ENCODE measurements around the gene MYO3A.

Gene MYO3A

DNA sequence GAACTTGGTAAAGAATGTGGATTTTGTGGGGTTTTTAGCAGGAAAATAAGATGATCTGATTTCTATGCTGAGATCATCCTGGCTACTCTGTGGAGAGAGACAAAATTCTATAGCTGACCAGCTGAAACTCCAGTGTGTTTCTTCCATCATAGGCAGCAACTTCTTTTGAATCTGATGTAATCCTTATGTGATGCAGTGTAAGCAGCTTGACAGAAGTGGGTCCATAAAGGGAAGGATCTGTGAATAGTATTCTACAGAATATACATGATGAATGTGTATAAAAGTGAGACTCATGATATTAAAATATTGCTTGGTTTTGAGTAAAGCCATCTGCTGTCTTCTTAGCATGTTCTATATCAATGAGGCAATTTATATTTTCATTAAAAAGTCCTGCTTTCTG is 4.4 kb downstream of the MYO3A start:
- no peak for DNase-seq (ENCODE audit: low read depth)
- TF ChIP-seq, protein P1, sequence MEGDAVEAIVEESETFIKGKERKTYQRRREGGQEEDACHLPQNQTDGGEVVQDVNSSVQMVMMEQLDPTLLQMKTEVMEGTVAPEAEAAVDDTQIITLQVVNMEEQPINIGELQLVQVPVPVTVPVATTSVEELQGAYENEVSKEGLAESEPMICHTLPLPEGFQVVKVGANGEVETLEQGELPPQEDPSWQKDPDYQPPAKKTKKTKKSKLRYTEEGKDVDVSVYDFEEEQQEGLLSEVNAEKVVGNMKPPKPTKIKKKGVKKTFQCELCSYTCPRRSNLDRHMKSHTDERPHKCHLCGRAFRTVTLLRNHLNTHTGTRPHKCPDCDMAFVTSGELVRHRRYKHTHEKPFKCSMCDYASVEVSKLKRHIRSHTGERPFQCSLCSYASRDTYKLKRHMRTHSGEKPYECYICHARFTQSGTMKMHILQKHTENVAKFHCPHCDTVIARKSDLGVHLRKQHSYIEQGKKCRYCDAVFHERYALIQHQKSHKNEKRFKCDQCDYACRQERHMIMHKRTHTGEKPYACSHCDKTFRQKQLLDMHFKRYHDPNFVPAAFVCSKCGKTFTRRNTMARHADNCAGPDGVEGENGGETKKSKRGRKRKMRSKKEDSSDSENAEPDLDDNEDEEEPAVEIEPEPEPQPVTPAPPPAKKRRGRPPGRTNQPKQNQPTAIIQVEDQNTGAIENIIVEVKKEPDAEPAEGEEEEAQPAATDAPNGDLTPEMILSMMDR (IDR thresholded peaks at IDR 0.05; ENCODE audit: control insufficient read depth, insufficient read depth, low read depth, low read length, missing control alignments) = no peak
- H3K4me3 ChIP-seq (ENCODE audit: control insufficient read depth, low read depth, low read length) = no peak overlapping the region

DNA sequence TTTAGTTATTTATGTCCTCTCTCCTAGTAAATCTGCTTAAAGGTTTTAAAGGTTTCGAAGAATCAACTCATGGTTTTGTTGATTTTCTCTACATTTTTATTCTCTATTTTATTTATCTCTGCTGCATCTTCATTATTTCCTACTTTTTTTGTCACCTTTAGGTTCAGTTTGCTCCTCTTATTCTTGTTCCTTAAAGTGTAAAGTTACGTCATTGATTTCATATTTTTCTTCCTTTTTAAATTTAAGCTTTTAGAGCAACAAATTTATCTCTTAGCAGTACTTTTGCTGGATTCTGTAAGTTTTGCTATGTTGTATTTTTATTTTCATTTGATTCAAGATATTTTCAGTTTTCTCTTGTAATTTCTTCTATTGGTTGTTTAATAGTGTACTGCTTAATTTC is 10.7 kb downstream of the MYO3A start:
- no peak overlapping the region for H3K4me3 ChIP-seq (ENCODE audit: control insufficient read depth, low read depth, low read length)
- no peak for DNase-seq (ENCODE audit: low read depth)
- TF ChIP-seq, protein P1 (IDR thresholded peaks at IDR 0.05; ENCODE audit: control insufficient read depth, insufficient read depth, low read depth, low read length, missing control alignments) = no peak

DNA sequence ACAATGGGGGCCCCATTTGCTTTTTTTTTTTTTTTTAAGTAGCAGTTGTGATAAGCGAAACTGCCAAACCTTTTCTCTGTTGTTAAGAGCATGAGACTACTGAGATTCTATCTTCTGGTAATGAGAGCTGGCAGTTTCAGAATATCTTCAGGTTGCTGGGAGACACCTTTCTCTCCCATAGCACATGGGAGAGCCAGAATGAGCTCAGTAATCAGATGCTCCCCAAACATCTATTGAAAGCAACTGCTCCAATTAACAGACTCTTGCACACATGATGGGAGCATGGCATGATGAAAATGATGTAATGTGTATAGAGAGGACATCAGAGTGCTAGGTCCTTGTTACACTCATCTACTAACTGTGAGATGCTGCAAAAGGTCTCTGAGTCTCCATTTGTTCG is 18.8 kb downstream of the MYO3A start:
- no peak overlapping the region for H3K4me3 ChIP-seq (ENCODE audit: control insufficient read depth, low read depth, low read length)
- DNase-seq (ENCODE audit: low read depth) = no peak
- TF ChIP-seq, protein P1 (IDR thresholded peaks at IDR 0.05; ENCODE audit: control insufficient read depth, insufficient read depth, low read depth, low read length, missing control alignments) = no peak

DNA sequence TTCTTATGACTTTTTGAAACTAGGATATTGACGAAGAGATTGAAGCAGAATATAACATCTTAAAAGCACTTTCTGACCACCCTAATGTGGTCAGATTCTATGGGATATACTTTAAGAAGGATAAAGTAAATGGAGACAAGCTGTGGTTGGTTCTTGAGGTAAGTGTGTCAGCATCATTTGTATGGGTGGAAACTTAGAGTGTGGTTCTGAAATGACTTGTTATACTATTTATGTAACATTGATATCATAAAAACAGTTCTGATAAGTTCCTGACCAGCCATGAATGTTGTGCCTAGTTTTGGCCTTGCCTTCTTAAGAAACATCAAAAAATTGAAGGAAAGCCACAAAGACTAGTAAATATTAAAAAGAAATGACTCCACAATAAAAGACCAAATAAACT is 20.8 kb downstream of the MYO3A start:
- TF ChIP-seq, protein P1 (IDR thresholded peaks at IDR 0.05; ENCODE audit: control insufficient read depth, insufficient read depth, low read depth, low read length, missing control alignments) = no peak
- no peak for DNase-seq (ENCODE audit: low read depth)

DNA sequence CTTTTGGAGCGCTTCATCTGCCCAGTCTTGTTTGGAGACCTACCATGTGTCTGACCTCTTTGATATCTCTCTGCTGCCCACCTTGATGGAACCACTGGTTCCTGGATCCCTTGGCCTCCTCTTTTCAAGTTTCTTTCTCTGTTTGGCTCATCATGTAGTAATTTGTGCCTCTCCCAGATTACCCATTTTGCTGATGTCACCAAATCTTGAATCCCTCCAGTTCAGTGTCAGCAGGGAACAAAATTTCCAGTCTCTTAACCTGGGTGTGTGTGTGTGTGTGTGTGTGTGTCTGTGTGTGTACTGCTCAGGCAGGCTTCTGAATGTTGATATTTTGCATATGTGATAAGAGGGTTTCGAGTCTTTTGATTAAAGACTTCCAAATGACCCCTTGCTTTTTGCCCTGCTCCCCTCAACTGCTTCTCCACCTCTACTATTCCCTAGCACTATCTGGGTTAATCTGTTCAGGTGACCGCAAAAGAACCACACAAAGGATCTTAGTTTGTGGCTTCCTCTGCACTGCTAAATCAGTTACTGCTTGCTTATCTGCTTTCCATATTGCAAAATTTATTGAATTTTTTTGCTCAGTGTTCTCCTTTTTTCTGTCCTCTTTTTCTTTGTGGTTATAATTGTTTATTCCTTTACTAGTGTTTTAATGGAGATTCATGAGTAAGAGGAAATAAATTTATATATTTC is 25.7 kb downstream of the MYO3A start:
- TF ChIP-seq, protein P1 (IDR thresholded peaks at IDR 0.05; ENCODE audit: control insufficient read depth, insufficient read depth, low read depth, low read length, missing control alignments) = no peak
- DNase-seq (ENCODE audit: low read depth) = no peak

More for the DNA sequence above, 20.8 kb downstream of the MYO3A start:
- no peak overlapping the region for H3K4me3 ChIP-seq (ENCODE audit: control insufficient read depth, low read depth, low read length)

DNA sequence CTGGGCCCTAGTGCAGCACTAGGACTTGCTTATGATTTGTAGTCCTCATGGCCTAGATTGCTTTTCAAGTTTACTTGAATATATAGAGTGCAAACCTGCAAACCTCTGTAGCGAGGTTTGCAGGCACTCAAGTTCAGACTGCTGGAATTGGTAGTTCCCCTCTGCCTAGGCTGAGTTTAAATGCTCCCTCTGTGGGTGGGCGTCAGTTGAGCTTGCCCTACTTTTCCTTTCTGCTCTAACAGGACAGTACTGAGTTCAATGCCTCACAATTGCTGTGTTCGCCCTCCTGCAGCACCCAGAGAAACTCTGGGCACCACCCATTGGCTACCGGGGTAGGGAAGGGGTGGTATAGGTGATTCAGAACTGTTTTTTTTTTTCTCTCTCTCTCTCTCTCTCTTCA is 31.6 kb downstream of the MYO3A start:
- TF ChIP-seq, protein P1 (IDR thresholded peaks at IDR 0.05; ENCODE audit: control insufficient read depth, insufficient read depth, low read depth, low read length, missing control alignments) = no peak
- DNase-seq (ENCODE audit: low read depth) = no peak
- H3K4me3 ChIP-seq (ENCODE audit: control insufficient read depth, low read depth, low read length) = no peak overlapping the region

More for the DNA sequence above, 25.7 kb downstream of the MYO3A start:
- no peak overlapping the region for H3K4me3 ChIP-seq (ENCODE audit: control insufficient read depth, low read depth, low read length)
